ENCODE results near the gene TOP2A. TPM values are rescaled to one million over a fixed set of nuclear protein-coding genes. Genes with fewer than 3 reads are reported as not detected.
"Not testable (repeated sequence)": the region's sequence is repeated elsewhere in the genome, so short reads cannot be mapped to it uniquely, and the experiment has no call there.

Gene TOP2A
- total RNA-seq, 1 donor from 2014 or later = 27.8 TPM

- H3K27ac Mint-ChIP-seq (ENCODE audit: unreplicated experiment) = peak overlapping the region; percentile 27
- no peak for TF ChIP-seq CTCF (IDR thresholded peaks at IDR 0.05)
- H3K36me3 Mint-ChIP-seq (ENCODE audit: low read depth) = peaks cover 2% of the 10 kb centered on the region
- peaks cover 4% of the 10 kb centered on the region for H3K9me3 Mint-ChIP-seq (ENCODE audit: low read depth)
- H3K4me1 Mint-ChIP-seq (ENCODE audit: low read depth) = peaks cover 14% of the 10 kb centered on the region
- H3K4me3 Mint-ChIP-seq (ENCODE audit: unreplicated experiment) = no peak overlapping the region
- DNase-seq (ENCODE audit: low spot score) = no peak
- H3K27me3 Mint-ChIP-seq (ENCODE audit: low read depth) = no peaks in the 10 kb centered on the region
Observed at GRCh38 chr17:40373324-40373723, 44.4 kb downstream of the TOP2A start.

- not testable (repeated sequence) for H3K36me3 Mint-ChIP-seq (ENCODE audit: low read depth); H3K4me3 Mint-ChIP-seq (ENCODE audit: unreplicated experiment); H3K9me3 Mint-ChIP-seq (ENCODE audit: low read depth); DNase-seq (ENCODE audit: low spot score); H3K27me3 Mint-ChIP-seq (ENCODE audit: low read depth)
- H3K4me1 Mint-ChIP-seq (ENCODE audit: low read depth) = peaks cover 14% of the 10 kb centered on the region
- H3K27ac Mint-ChIP-seq (ENCODE audit: unreplicated experiment) = peak overlapping the region; percentile 27
Observed at GRCh38 chr17:40372644-40373043, 45.1 kb downstream of the TOP2A start.

- peaks cover 4% of the 10 kb centered on the region for H3K9me3 Mint-ChIP-seq (ENCODE audit: low read depth)
- H3K27me3 Mint-ChIP-seq (ENCODE audit: low read depth) = no peaks in the 10 kb centered on the region
- H3K4me1 Mint-ChIP-seq (ENCODE audit: low read depth) = peaks cover 14% of the 10 kb centered on the region
- no peak overlapping the region for H3K27ac Mint-ChIP-seq (ENCODE audit: unreplicated experiment)
- no peak for TF ChIP-seq CTCF (IDR thresholded peaks at IDR 0.05)
- peaks cover 2% of the 10 kb centered on the region for H3K36me3 Mint-ChIP-seq (ENCODE audit: low read depth)
- DNase-seq (ENCODE audit: low spot score) = no peak
- no peak overlapping the region for H3K4me3 Mint-ChIP-seq (ENCODE audit: unreplicated experiment)
Observed at GRCh38 chr17:40372031-40372430, 45.7 kb downstream of the TOP2A start.

- DNase-seq (ENCODE audit: low spot score) = no peak
- H3K9me3 Mint-ChIP-seq (ENCODE audit: low read depth) = peaks cover 4% of the 10 kb centered on the region
- H3K4me1 Mint-ChIP-seq (ENCODE audit: low read depth) = peaks cover 14% of the 10 kb centered on the region
- peaks cover 2% of the 10 kb centered on the region for H3K36me3 Mint-ChIP-seq (ENCODE audit: low read depth)
- no peak overlapping the region for H3K4me3 Mint-ChIP-seq (ENCODE audit: unreplicated experiment)
- TF ChIP-seq CTCF (IDR thresholded peaks at IDR 0.05) = no peak
- no peaks in the 10 kb centered on the region for H3K27me3 Mint-ChIP-seq (ENCODE audit: low read depth)
- no peak overlapping the region for H3K27ac Mint-ChIP-seq (ENCODE audit: unreplicated experiment)
Observed at GRCh38 chr17:40371261-40371929, 46.3 kb downstream of the TOP2A start.

- Mint-ChIP-seq H3K27me3 (ENCODE audit: low read depth) (no peaks in the 10 kb centered on the region), H3K36me3 (ENCODE audit: low read depth) (peaks cover 2% of the 10 kb centered on the region), H3K27ac (ENCODE audit: unreplicated experiment) (no peak overlapping the region), H3K9me3 (ENCODE audit: low read depth) (peaks cover 4% of the 10 kb centered on the region), H3K4me1 (ENCODE audit: low read depth) (peaks cover 14% of the 10 kb centered on the region), H3K4me3 (ENCODE audit: unreplicated experiment) (no peak overlapping the region)
- no peak for TF ChIP-seq CTCF (IDR thresholded peaks at IDR 0.05)
- peak; percentile 51 for DNase-seq (ENCODE audit: low spot score)
Observed at GRCh38 chr17:40369923-40370322, 47.8 kb downstream of the TOP2A start.

GRCh38 chr17:40367728-40368127 is 50.0 kb downstream of the TOP2A start:
- not testable (repeated sequence) for H3K36me3 Mint-ChIP-seq (ENCODE audit: low read depth); H3K4me3 Mint-ChIP-seq (ENCODE audit: unreplicated experiment); H3K9me3 Mint-ChIP-seq (ENCODE audit: low read depth); H3K27ac Mint-ChIP-seq (ENCODE audit: unreplicated experiment); H3K27me3 Mint-ChIP-seq (ENCODE audit: low read depth)
- peak; percentile 64 for DNase-seq (ENCODE audit: low spot score)
- H3K4me1 Mint-ChIP-seq (ENCODE audit: low read depth) = peaks cover 10% of the 10 kb centered on the region

Data from chondrocyte (in vitro differentiated cells).